Ectodermal cell (in vitro differentiated cells): ENCODE results near the gene NXT1. TPM values are rescaled to one million over a fixed set of nuclear protein-coding genes. Genes with fewer than 3 reads are reported as not detected.
"Not testable (repeated sequence)": the region's sequence is repeated elsewhere in the genome, so short reads cannot be mapped to it uniquely, and the experiment has no call there.

Experiments
- H3K27ac ChIP-seq: 2 replicates; pipeline ENCODE4 v1.7.0; 2013; ENCODE audit warnings: mild to moderate bottlenecking, low read depth, low read length; ENCODE audit not compliant: insufficient read depth, poor library complexity, severe bottlenecking
- H3K27me3 ChIP-seq: 2 replicates; pipeline ENCODE4 v1.7.0; 2013; ENCODE audit warnings: mild to moderate bottlenecking, low read length; ENCODE audit not compliant: insufficient read depth, control insufficient read depth, poor library complexity, severe bottlenecking
- H3K36me3 ChIP-seq: one replicate; pipeline ENCODE4 v1.7.0; 2013; ENCODE audit warnings: low read length; ENCODE audit not compliant: control insufficient read depth, insufficient read depth
- H3K4me1 ChIP-seq: one replicate; pipeline ENCODE4 v1.7.0; 2013; ENCODE audit warnings: low read length; ENCODE audit not compliant: control insufficient read depth, insufficient read depth
- H3K4me3 ChIP-seq: 2 replicates; pipeline ENCODE4 v1.7.0; 2013; ENCODE audit warnings: low read depth, low read length, control low read depth; ENCODE audit not compliant: insufficient read depth
- H3K9me3 ChIP-seq: 2 replicates; pipeline ENCODE4 v1.7.0; 2013; ENCODE audit warnings: mild to moderate bottlenecking, low read length, moderate library complexity; ENCODE audit not compliant: control insufficient read depth
- WGBS, 2 experiments: methylation state at CpG; one replicate each; pipeline ENCODE4 v1.1.7; 2013; ENCODE audit warnings: missing lambda C conversion rate in 2 of 2; 5-methylcytosine and 5-hydroxymethylcytosine counted together
- polyA plus RNA-seq, 4 experiments: library from polyadenylated mRNA; stranded (reverse); fragments of 50-300 nt; gene quantifications; one replicate each; pipeline ENCODE4 v1.2.3, GENCODE V29; 2013

The NXT1 gene
- 26.0 TPM for polyA plus RNA-seq (2013, experiment 1 of 4)
- 27.5 TPM for polyA plus RNA-seq (2013, experiment 2 of 4)
- polyA plus RNA-seq (2013, experiment 3 of 4) = 27.3 TPM
- polyA plus RNA-seq (2013, experiment 4 of 4) = 28.5 TPM

DNA sequence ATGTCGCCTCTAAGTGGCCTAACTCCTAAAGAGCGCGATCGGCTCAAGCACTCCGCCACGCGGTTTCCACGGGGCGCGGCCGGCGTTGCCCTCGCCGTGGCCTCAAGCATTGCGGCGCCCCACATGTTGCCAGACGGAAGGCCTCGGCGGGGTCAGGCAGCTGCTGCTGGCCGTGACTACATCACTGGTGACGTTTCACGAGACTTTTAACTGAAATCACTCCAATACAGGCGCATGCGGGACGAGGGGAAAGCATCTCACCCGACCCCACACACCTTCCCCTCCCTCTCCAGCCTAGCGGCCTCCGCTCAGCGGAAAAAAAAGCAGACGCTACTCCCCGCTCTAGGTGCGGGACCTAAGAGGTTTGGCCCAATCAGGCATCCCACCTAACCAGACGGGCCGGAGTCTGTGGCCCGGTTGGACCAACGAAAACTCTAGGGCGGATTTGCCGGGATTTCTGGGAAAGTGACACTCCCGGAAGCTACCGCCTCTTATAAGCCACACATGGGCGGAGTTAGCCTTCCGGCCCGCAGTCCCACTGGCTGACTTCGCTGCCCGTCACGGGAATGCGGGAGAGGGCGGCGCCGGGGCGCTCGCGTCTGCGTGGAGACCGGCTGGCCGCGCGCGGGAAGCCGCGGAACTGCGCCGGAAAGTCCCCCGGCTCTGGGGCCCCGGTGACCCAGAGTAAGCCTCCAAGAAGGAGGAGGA, at the start of gene NXT1:
TSS of gene NXT1 (plus strand) at position 596 of the 708 bp plus-strand sequence. CDS start 3,251 bp downstream, outside the sequence.
- H3K4me1 ChIP-seq = no peaks in the 10 kb centered on the region
- peak within 1 kb of the TSS; percentile 88 for H3K4me3 ChIP-seq
- no peaks in the 10 kb centered on the region for H3K9me3 ChIP-seq
- H3K27me3 ChIP-seq = no peaks in the 10 kb centered on the region
- peak within 1 kb of the TSS; percentile 96 for H3K27ac ChIP-seq
- 0% methylated on average over 65 of the region's 65 CpGs for WGBS, 2 experiments
- peaks cover 9% of the 10 kb centered on the region for H3K36me3 ChIP-seq

DNA sequence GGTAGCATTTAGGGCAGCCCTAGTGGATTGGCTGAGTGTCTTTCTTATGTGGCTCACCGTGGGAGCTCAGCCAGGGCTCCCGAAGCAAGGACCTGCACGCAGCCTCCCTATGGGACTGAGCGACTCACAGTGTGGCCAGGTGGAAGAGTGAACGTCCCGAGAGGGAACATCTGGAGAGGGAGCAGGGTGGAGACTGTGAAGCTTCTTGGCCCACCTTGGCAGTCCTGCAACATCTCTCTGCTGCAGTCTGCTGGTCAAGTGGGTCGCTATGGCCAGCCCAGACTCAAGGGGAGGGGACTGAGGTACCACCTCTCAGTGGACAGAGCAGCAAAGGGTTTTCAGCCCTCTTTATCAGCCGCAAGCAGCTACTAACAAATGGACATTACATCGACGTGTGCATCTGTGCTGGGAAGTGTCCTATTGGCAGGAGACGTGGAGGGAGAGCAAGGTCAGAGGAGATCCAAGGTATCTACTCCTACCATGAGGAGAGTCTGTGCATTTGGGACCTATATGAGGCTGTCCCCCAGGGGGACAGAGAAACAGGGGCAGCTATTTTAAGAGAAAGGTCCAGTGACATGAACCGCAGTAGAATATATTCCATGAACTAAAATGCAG, 49.0 kb upstream of the NXT1 start:
- Histone ChIP-seq H3K9me3 (no peaks in the 10 kb centered on the region), H3K36me3 (no peaks in the 10 kb centered on the region), H3K27me3 (no peaks in the 10 kb centered on the region), H3K27ac (no peak overlapping the region), H3K4me3 (no peak overlapping the region), H3K4me1 (peaks cover 9% of the 10 kb centered on the region)
- 94 to 96% methylated on average over 12 of the region's 12 CpGs for WGBS, 2 experiments

DNA sequence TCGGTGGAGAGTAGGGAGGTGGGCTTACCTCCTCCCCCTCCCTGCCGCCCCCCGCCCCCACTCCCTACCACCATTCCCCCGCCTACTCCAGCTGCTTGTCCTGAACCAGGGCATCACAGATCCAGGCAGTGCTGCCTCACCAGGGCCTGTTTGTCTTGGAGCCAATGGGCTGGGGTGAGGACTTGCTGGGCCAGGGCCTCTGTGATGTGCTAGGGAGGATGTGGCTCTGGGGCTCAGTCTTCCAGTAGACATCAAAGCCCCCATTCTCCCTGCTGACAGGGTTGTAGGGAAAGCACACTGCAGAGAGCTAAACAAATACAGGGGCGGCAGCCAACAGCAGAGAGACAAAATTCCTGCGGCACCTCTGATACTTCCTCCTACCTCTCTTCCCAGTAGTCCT, 48.2 kb upstream of the NXT1 start:
- Histone ChIP-seq H3K27me3 (no peaks in the 10 kb centered on the region), H3K9me3 (no peaks in the 10 kb centered on the region), H3K27ac (no peak overlapping the region), H3K36me3 (no peaks in the 10 kb centered on the region), H3K4me3 (no peak overlapping the region), H3K4me1 (peaks cover 1% of the 10 kb centered on the region)
- 87 to 94% methylated on average over 3 to 4 of the region's 6 CpGs for WGBS, 2 experiments

GRCh38 chr20:23302801-23303200, 47.8 kb upstream of the NXT1 start:
- Histone ChIP-seq H3K4me3 (no peak overlapping the region), H3K36me3 (no peaks in the 10 kb centered on the region), H3K27ac (no peak overlapping the region), H3K27me3 (no peaks in the 10 kb centered on the region), H3K9me3 (no peaks in the 10 kb centered on the region), H3K4me1 (no peaks in the 10 kb centered on the region)
- WGBS, 2 experiments = 90 to 91% methylated on average over 9 of the region's 9 CpGs

- no peak overlapping the region for H3K27ac ChIP-seq
- 83 to 86% methylated on average over 5 of the region's 5 CpGs for WGBS, 2 experiments
These were observed 47.1 kb upstream of the NXT1 start for GRCh38 chr20:23303325-23304102.

DNA sequence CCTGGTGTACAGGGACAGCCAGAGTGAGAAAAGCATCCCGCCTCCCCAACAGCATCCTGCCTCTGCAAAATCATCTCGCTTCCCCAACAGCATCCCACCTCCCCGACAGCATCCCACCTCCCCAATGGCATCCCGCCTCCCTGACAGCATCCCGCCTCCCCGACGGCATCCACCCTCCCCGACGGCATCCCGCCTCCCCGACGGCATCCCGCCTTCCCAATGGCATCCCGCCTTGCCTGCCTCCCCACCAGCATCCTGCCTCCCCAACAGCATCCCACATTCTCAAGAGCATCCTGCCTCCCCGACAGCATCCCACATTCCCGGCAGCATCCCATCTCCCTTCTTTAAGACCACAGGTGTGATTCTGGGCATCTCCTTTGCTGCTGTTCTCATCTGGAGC, 46.0 kb upstream of the NXT1 start:
- WGBS, 2 experiments = 88 to 92% methylated on average over 16 of the region's 16 CpGs
- no peaks in the 10 kb centered on the region for H3K4me1 ChIP-seq
- no peaks in the 10 kb centered on the region for H3K9me3 ChIP-seq
- no peaks in the 10 kb centered on the region for H3K27me3 ChIP-seq
- H3K36me3 ChIP-seq = no peaks in the 10 kb centered on the region
- no peak overlapping the region for H3K27ac ChIP-seq
- no peak overlapping the region for H3K4me3 ChIP-seq

More at GRCh38 chr20:23303325-23304102, 47.1 kb upstream of the NXT1 start:
- Histone ChIP-seq H3K4me1 (no peaks in the 10 kb centered on the region), H3K36me3 (no peaks in the 10 kb centered on the region), H3K4me3 (no peak overlapping the region), H3K27me3 (no peaks in the 10 kb centered on the region), H3K9me3 (no peaks in the 10 kb centered on the region)

GRCh38 chr20:23305098-23305497, 45.5 kb upstream of the NXT1 start:
- no peaks in the 10 kb centered on the region for H3K9me3 ChIP-seq
- WGBS, 2 experiments = 96% methylated on average over 3 of the region's 3 CpGs
- no peaks in the 10 kb centered on the region for H3K4me1 ChIP-seq
- no peak overlapping the region for H3K27ac ChIP-seq
- H3K36me3 ChIP-seq = no peaks in the 10 kb centered on the region
- no peak overlapping the region for H3K4me3 ChIP-seq
- no peaks in the 10 kb centered on the region for H3K27me3 ChIP-seq

GRCh38 chr20:23307393-23307792, 43.2 kb upstream of the NXT1 start:
- not testable (repeated sequence) for H3K4me1 ChIP-seq, H3K9me3 ChIP-seq, H3K4me3 ChIP-seq, H3K36me3 ChIP-seq, H3K27ac ChIP-seq, H3K27me3 ChIP-seq
- 94 to 100% methylated on average over 2 of the region's 4 CpGs for WGBS, 2 experiments

DNA sequence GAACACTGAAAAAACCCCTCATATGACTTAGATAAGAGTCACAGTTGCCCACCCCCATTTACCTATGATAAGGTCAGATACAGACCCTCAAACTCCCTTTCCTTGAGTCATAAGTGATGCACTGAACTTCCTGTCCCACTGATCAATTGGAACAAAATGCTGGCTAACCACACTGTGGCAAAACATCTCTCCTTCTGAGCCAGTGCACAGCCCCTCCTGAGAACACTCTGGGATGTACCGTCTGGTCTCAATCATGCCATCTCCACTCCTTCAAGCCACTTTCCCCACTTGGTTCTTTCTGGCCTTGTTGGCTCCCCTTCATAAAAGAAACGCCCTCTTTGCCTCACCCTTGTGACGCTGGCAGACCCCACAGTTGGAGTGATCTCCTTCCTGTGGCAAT, 42.6 kb upstream of the NXT1 start:
- no peak overlapping the region for H3K27ac ChIP-seq
- no peaks in the 10 kb centered on the region for H3K9me3 ChIP-seq
- 92 to 94% methylated on average over 3 of the region's 3 CpGs for WGBS, 2 experiments
- no peaks in the 10 kb centered on the region for H3K27me3 ChIP-seq
- H3K4me3 ChIP-seq = no peak overlapping the region
- H3K36me3 ChIP-seq = no peaks in the 10 kb centered on the region
- H3K4me1 ChIP-seq = no peaks in the 10 kb centered on the region

GRCh38 chr20:23308908-23309307, 41.7 kb upstream of the NXT1 start:
- no peaks in the 10 kb centered on the region for H3K9me3 ChIP-seq
- H3K4me3 ChIP-seq = no peak overlapping the region
- no peaks in the 10 kb centered on the region for H3K27me3 ChIP-seq
- no peak overlapping the region for H3K27ac ChIP-seq
- H3K4me1 ChIP-seq = no peaks in the 10 kb centered on the region
- WGBS, 2 experiments = 74 to 85% methylated on average over 4 of the region's 4 CpGs
- no peaks in the 10 kb centered on the region for H3K36me3 ChIP-seq
